PFSK-1 (cell line): ENCODE measurements around the gene MST1R.

Experiments
- POLR2AphosphoS5 ChIP-seq: IDR thresholded peaks from 2 replicates; pipeline ENCODE4 v1.6.1; 2012; ENCODE audit warnings: low read depth, mild to moderate bottlenecking, control low read depth, low read length, moderate library complexity
- REST ChIP-seq, 2 experiments: IDR thresholded peaks; 2 replicates each; pipeline versions ENCODE4 v1.6.1 to v1.8.0; 2011 to 2012; ENCODE audit warnings: low read depth in 2 of 2, low read length in 2 of 2, control low read depth in 1 of 2, inconsistent platforms in 1 of 2, mild to moderate bottlenecking in 1 of 2, moderate library complexity in 1 of 2; ENCODE audit not compliant: insufficient read depth in 1 of 2
- TAF1 ChIP-seq: IDR thresholded peaks from 2 replicates; pipeline ENCODE4 v1.6.1; 2012; ENCODE audit warnings: low read length, control low read depth, borderline replicate concordance; ENCODE audit not compliant: insufficient read depth

GRCh38 chr3:49845694-49846093 is 58.0 kb downstream of the MST1R start:
- TF ChIP-seq REST (IDR thresholded peaks at IDR 0.05; ENCODE audit: insufficient read depth in 1 of 2, low read depth in 2 of 2, low read length in 2 of 2) (no peak), POLR2AphosphoS5 (no peak), TAF1 (no peak)
